CD14-positive monocyte (primary cell): ENCODE measurements around the gene DHX40. TPM values are rescaled to one million over a fixed set of nuclear protein-coding genes. Genes with fewer than 3 reads are reported as not detected.
"Not testable (repeated sequence)": the region's sequence is repeated elsewhere in the genome, so short reads cannot be mapped to it uniquely, and the experiment has no call there.

ENCODE experiments used
- DNase-seq, 3 donors: peaks; one replicate each; pipeline ENCODE4 v3.0.0-alpha.2; 2011 to 2022
- H2AFZ ChIP-seq: 2 replicates; pipeline ENCODE4 v1.6.0; 2012; ENCODE audit warnings: mild to moderate bottlenecking, low read depth, low read length, inconsistent platforms; ENCODE audit not compliant: insufficient read depth, poor library complexity, severe bottlenecking
- H3K27ac ChIP-seq, 2 donors: 1 replicate in 1 of 2; 2 replicates in 1 of 2; pipeline ENCODE4 v1.5.1; 2012 to 2013; ENCODE audit warnings: low read length in 2 of 2, control low read depth in 1 of 2, inconsistent platforms in 1 of 2, low read depth in 1 of 2, mild to moderate bottlenecking in 1 of 2
- H3K27me3 ChIP-seq, 2 donors: one replicate each; pipeline versions ENCODE4 v1.6.0 to v1.6.1; 2011 to 2013; ENCODE audit warnings: low read length in 2 of 2; ENCODE audit not compliant: control insufficient read depth in 2 of 2, insufficient read depth in 2 of 2
- H3K36me3 ChIP-seq, 2 donors: replicated peaks in 1 of 2; 1 replicate in 1 of 2; 2 replicates in 1 of 2; pipeline versions ENCODE4 v1.5.1 to v1.6.1; 2012 to 2013; ENCODE audit warnings: low read length in 2 of 2, control low read depth in 1 of 2, inconsistent platforms in 1 of 2, mild to moderate bottlenecking in 1 of 2; ENCODE audit not compliant: insufficient read depth in 2 of 2, control insufficient read depth in 1 of 2
- H3K4me1 ChIP-seq, 2 donors: 1 replicate in 1 of 2; 2 replicates in 1 of 2; pipeline versions ENCODE4 v1.5.1 to v1.6.1; 2012 to 2013; ENCODE audit warnings: low read length in 2 of 2, control low read depth in 1 of 2, inconsistent platforms in 1 of 2, mild to moderate bottlenecking in 1 of 2, moderate library complexity in 1 of 2; ENCODE audit not compliant: insufficient read depth in 2 of 2, control insufficient read depth in 1 of 2
- H3K4me2 ChIP-seq: replicated peaks from 2 replicates; pipeline ENCODE3; 2012; ENCODE audit warnings: low read length, moderate library complexity, mild to moderate bottlenecking; ENCODE audit not compliant: poor library complexity, severe bottlenecking; ENCODE audit errors: extremely low read depth
- H3K4me3 ChIP-seq, 3 experiments: fragments of 200-600 bp in 1 of 3; sonication (generic) in 1 of 3; replicated peaks in 1 of 3; 1 replicate in 2 of 3; 2 replicates in 1 of 3; pipeline ENCODE4 v1.5.1; 2011 to 2013; ENCODE audit warnings: low read length in 3 of 3, mild to moderate bottlenecking in 3 of 3, control low read depth in 2 of 3, low read depth in 2 of 3, inconsistent platforms in 1 of 3, moderate library complexity in 1 of 3
- H3K79me2 ChIP-seq: 2 replicates; pipeline ENCODE4 v1.6.0; 2012; ENCODE audit warnings: mild to moderate bottlenecking, control low read depth, inconsistent platforms, low read length, moderate library complexity; ENCODE audit not compliant: insufficient read depth
- H3K9ac ChIP-seq: 2 replicates; pipeline ENCODE4 v1.6.0; 2017; ENCODE audit warnings: low read length, mild to moderate bottlenecking; ENCODE audit not compliant: insufficient read depth, poor library complexity, severe bottlenecking
- H3K9me3 ChIP-seq, 2 donors: replicated peaks in 1 of 2; 1 replicate in 1 of 2; 2 replicates in 1 of 2; pipeline versions ENCODE4 v1.5.1 to v1.6.1; 2012 to 2013; ENCODE audit warnings: low read length in 2 of 2, control low read depth in 1 of 2; ENCODE audit not compliant: control insufficient read depth in 1 of 2, insufficient read depth in 1 of 2
- H4K20me1 ChIP-seq: 2 replicates; pipeline ENCODE4 v1.6.0; 2012; ENCODE audit warnings: mild to moderate bottlenecking, low read length, control low read depth, moderate library complexity; ENCODE audit not compliant: insufficient read depth
- H3K27ac Mint-ChIP-seq, 7 donors: one replicate each; pipeline ENCODE4 v1.8.0; 2020; ENCODE audit warnings: mild to moderate bottlenecking in 7 of 7, mixed read lengths in 7 of 7, moderate library complexity in 6 of 7, inconsistent platforms in 2 of 7
- H3K27me3 Mint-ChIP-seq, 3 donors: one replicate each; pipeline ENCODE4 v1.8.0; 2021 to 2022; ENCODE audit warnings: low read depth in 3 of 3, mild to moderate bottlenecking in 3 of 3, mixed read lengths in 3 of 3, moderate library complexity in 3 of 3, inconsistent platforms in 1 of 3
- H3K36me3 Mint-ChIP-seq, 2 donors: one replicate each; pipeline ENCODE4 v1.8.0; 2020; ENCODE audit warnings: mixed read lengths in 2 of 2, inconsistent platforms in 1 of 2, mild to moderate bottlenecking in 1 of 2
- H3K4me1 Mint-ChIP-seq: one replicate; pipeline ENCODE4 v1.8.0; 2020; ENCODE audit warnings: mild to moderate bottlenecking, mixed read lengths
- H3K4me3 Mint-ChIP-seq, 2 donors: one replicate each; pipeline ENCODE4 v1.8.0; 2020; ENCODE audit warnings: mild to moderate bottlenecking in 2 of 2, mixed read lengths in 2 of 2, moderate library complexity in 1 of 2
- H3K9me3 Mint-ChIP-seq, 7 donors: one replicate each; pipeline ENCODE4 v1.8.0; 2020 to 2022; ENCODE audit warnings: mixed read lengths in 7 of 7, mild to moderate bottlenecking in 6 of 7, moderate library complexity in 6 of 7, inconsistent platforms in 2 of 7
- CTCF ChIP-seq: fragments of 200-600 bp; IDR thresholded peaks from one replicate; pipeline ENCODE4 v1.8.0; 2022; ENCODE audit warnings: antibody characterized with exemption, mild to moderate bottlenecking
- WGBS: methylation state at CpG from one replicate; pipeline ENCODE4 v1.1.5; 2013; ENCODE audit warnings: missing lambda C conversion rate; ENCODE audit not compliant: insufficient coverage; 5-methylcytosine and 5-hydroxymethylcytosine counted together
- intact Hi-C, 2 donors: fragments of 100-400 bp; cut with micrococcal nuclease; formaldehyde crosslinking; loops; one replicate each; pipeline versions ENCODE4 v1.15.0 to v1.15.1; 2023
- polyA plus RNA-seq, 3 donors: library from polyadenylated mRNA; depleted of rRNA in 1 of 3; unstranded in 2 of 3; stranded (reverse) in 1 of 3; fragments of 300-500 nt in 2 of 3; fragments of >200 nt in 1 of 3; fragmentation: Illumina TruSeq in 2 of 3; gene quantifications; 1 replicate in 2 of 3; 2 replicates in 1 of 3; pipeline ENCODE4 v1.2.3, GENCODE V29; 2012 to 2021
- small RNA-seq: library from RNA; depleted of rRNA; stranded (forward); fragments of <200 nt; gene quantifications from one replicate; pipeline ENCODE3, GENCODE V24; 2012; ENCODE audit warnings: low read depth; ENCODE audit not compliant: insufficient read length

The DHX40 gene
- polyA plus RNA-seq, 3 donors, result 12.4 to 22.0 (median 21.0) TPM

GRCh38 chr17:59652119-59652518, 86.7 kb downstream of the DHX40 start:
- H3K36me3 ChIP-seq, result peaks cover 80 to 88% of the 10 kb centered on the region in 2 donors
- no peak overlapping the region for H3K4me3 ChIP-seq
- peaks cover 11% of the 10 kb centered on the region for H3K4me1 Mint-ChIP-seq
- H3K27ac Mint-ChIP-seq, result peak overlapping the region in 1 of 7 donors; percentile 43
- peaks cover 0 to 12% of the 10 kb centered on the region in 2 donors for H3K4me1 ChIP-seq
- no peak for DNase-seq
- H3K9me3 Mint-ChIP-seq, result no peaks in the 10 kb centered on the region
- intact Hi-C loops, result no loop called here
- H3K4me2 ChIP-seq, result no peak overlapping the region
- H2AFZ ChIP-seq, result no peak overlapping the region
- peaks cover 82% of the 10 kb centered on the region for H4K20me1 ChIP-seq
- no peak for TF ChIP-seq CTCF
- no CpG with 5 or more reads among the region's 2 CpGs for WGBS
- no peaks in the 10 kb centered on the region for H3K27me3 ChIP-seq
- H3K9me3 ChIP-seq, result no peaks in the 10 kb centered on the region
- peaks cover 74 to 93% of the 10 kb centered on the region in 2 donors for H3K36me3 Mint-ChIP-seq
- peak overlapping the region in 1 of 2 donors; percentile 45 for H3K27ac ChIP-seq
- H3K4me3 Mint-ChIP-seq, result no peak overlapping the region
- peaks cover 85% of the 10 kb centered on the region for H3K79me2 ChIP-seq
- no peaks in the 10 kb centered on the region for H3K27me3 Mint-ChIP-seq
- no peak overlapping the region for H3K9ac ChIP-seq

- peaks cover 83 to 86% of the 10 kb centered on the region in 2 donors for H3K36me3 ChIP-seq
- intact Hi-C loops, result not testable (repeated sequence)
Observed at GRCh38 chr17:59656624-59657023, 91.2 kb downstream of the DHX40 start.

More at GRCh38 chr17:59656624-59657023, 91.2 kb downstream of the DHX40 start:
- Histone ChIP-seq H3K79me2 (peaks cover 73% of the 10 kb centered on the region), H4K20me1 (peaks cover 65% of the 10 kb centered on the region), H3K4me1 (peaks cover 0 to 13% of the 10 kb centered on the region in 2 donors), H3K27ac (peak overlapping the region in 1 of 2 donors; percentile 76)
- not testable (repeated sequence) for H3K9me3 Mint-ChIP-seq, H3K27me3 ChIP-seq, H3K4me3 Mint-ChIP-seq, H3K9me3 ChIP-seq, H3K4me2 ChIP-seq, H3K9ac ChIP-seq, H3K4me3 ChIP-seq, H3K27me3 Mint-ChIP-seq, H2AFZ ChIP-seq
- Mint-ChIP-seq H3K36me3 (peaks cover 69 to 92% of the 10 kb centered on the region in 2 donors), H3K4me1 (peaks cover 11% of the 10 kb centered on the region), H3K27ac (peak overlapping the region; percentile 64 to 90 (median 80))
- whole genome bisulfite sequencing, result no CpG with 5 or more reads among the region's 7 CpGs
- DNase-seq, result peak; percentile 81 to 87 (median 84)

Small RNA genes within 50 kb of the gene (small RNA-seq; reads per million reads assigned to genes)
- gene RNU4-13P, result not detected

Other genes starting within 250 kb of the DHX40 start
- gene YPEL2, start 234.0 kb upstream of the DHX40 start, polyA plus RNA-seq, result 10 to 100 TPM; 21.5 to 63.1 (median 25.1) TPM
- gene CLTC, start 54.3 kb downstream of the DHX40 start, polyA plus RNA-seq, result 100 to 1,000 TPM in 1 of 3 donors, 10 to 100 TPM in 2; 63.3 to 102 (median 65.1) TPM
- 10 to 100 TPM; 13.4 to 27.0 (median 26.0) TPM for gene PTRH2, start 141.8 kb downstream of the DHX40 start, polyA plus RNA-seq
- 100 to 1,000 TPM; 246 to 511 (median 386) TPM for gene VMP1, start 142.0 kb downstream of the DHX40 start, polyA plus RNA-seq